Measurements from ENCODE around the gene PTX3.

Gene PTX3

GRCh38 chr3:157479464-157480243 lies 43.0 kb downstream of the PTX3 start:
- no peak for DNase-seq

DNA sequence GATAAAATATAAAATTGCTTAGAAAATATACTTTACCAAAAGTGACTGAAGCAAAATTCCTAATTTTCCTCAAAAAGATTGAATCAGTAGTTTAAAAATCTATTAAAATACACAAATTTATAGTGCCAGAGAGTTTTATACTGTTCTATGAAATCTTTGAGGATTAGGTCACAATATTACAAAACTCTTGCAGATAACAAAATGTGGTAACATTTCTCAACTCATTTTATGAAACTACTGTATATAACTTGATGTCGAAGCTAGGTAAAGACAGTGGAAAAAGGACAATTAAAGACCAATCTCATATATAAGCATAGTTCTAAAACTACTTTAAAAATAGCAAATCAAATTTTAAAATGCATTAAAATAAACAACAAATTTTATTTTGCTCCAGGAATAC lies 50.7 kb downstream of the PTX3 start:
- no peak for DNase-seq

- no peak for DNase-seq
These were observed 51.5 kb downstream of the PTX3 start for GRCh38 chr3:157488144-157488543.

- no peak for DNase-seq
These were observed 54.5 kb downstream of the PTX3 start for GRCh38 chr3:157491136-157491535.

All from activated CD4-positive, alpha-beta T cell treated with anti-CD3 and anti-CD28 coated beads, Interleukin-10, Interleukin-2, amounts not matched to agents 100 ng/mL and 50 ng/mL, durations not matched to agents 16 hours and 8 hours (primary cell).